Transverse colon (tissue), 3 donors: ENCODE measurements around the gene LPCAT2.

Experiments
- CTCF ChIP-seq, 5 experiments: fragments of 200-600 bp in 3 of 5; fragments of 450-650 bp in 2 of 5; sonication (generic) in 3 of 5; IDR thresholded peaks; 1 replicate in 2 of 5; 2 replicates in 3 of 5; pipeline ENCODE4 v1.5.1; 2016 to 2017; ENCODE audit warnings: antibody characterized with exemption in 5 of 5, inconsistent platforms in 3 of 5, mild to moderate bottlenecking in 2 of 5, moderate library complexity in 1 of 5
- EP300 ChIP-seq: sonication (generic); formaldehyde crosslinking; IDR thresholded peaks from one replicate; pipeline ENCODE4 v1.6.1; 2017; ENCODE audit warnings: antibody characterized with exemption, low read depth
- POLR2A ChIP-seq: fragments of 450-650 bp; IDR thresholded peaks from one replicate; pipeline ENCODE4 v1.6.1; 2016; ENCODE audit warnings: antibody characterized with exemption, mild to moderate bottlenecking, moderate library complexity

GRCh38 chr16:55623640-55624039 lies 114.8 kb downstream of the LPCAT2 start:
- no peak for TF ChIP-seq CTCF (IDR thresholded peaks at IDR 0.05)
- TF ChIP-seq POLR2A = no peak
- no peak for TF ChIP-seq EP300
